AG10803 (cell line): ENCODE data around the gene NKTR.
A peak's percentile ranks its signal among the peaks of the same experiment; 100 is the strongest.

ENCODE experiments used
- DNase-seq: peaks from one replicate; pipeline ENCODE4 v3.0.0; 2010; ENCODE audit warnings: low read depth
- H3K4me3 ChIP-seq: 2 replicates; pipeline ENCODE4 v1.5.1; 2011; ENCODE audit warnings: mild to moderate bottlenecking, low read length, control low read depth
- TF ChIP-seq, protein P1 (sequence below): conservative IDR thresholded peaks from 2 replicates; pipeline ENCODE4 v1.5.1; 2011; ENCODE audit warnings: mild to moderate bottlenecking, low read length, control low read depth, inconsistent platforms

Gene NKTR

GRCh38 chr3:42673082-42673481 lies 72.6 kb downstream of the NKTR start:
- TF ChIP-seq, protein P1, sequence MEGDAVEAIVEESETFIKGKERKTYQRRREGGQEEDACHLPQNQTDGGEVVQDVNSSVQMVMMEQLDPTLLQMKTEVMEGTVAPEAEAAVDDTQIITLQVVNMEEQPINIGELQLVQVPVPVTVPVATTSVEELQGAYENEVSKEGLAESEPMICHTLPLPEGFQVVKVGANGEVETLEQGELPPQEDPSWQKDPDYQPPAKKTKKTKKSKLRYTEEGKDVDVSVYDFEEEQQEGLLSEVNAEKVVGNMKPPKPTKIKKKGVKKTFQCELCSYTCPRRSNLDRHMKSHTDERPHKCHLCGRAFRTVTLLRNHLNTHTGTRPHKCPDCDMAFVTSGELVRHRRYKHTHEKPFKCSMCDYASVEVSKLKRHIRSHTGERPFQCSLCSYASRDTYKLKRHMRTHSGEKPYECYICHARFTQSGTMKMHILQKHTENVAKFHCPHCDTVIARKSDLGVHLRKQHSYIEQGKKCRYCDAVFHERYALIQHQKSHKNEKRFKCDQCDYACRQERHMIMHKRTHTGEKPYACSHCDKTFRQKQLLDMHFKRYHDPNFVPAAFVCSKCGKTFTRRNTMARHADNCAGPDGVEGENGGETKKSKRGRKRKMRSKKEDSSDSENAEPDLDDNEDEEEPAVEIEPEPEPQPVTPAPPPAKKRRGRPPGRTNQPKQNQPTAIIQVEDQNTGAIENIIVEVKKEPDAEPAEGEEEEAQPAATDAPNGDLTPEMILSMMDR = no peak
- no peak overlapping the region for H3K4me3 ChIP-seq
- no peak for DNase-seq

DNA sequence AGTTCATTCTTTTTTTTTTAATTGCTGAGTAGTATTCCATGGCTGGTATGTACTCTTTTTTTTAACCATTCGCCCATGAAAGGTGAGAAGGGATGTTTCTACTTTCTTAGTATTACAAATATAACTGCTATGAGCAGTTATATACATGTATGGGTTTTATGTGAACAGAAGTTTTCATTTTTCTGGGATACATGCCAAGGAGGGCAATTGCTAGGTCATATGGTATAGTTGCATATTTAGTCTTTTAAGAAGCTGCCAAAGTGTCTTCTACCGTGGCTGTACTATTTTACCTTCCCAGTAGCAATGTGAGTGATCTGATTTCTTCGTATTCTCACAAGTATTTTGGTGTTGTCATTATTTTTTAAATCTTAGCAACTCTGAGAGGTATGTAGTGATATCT lies 73.7 kb downstream of the NKTR start:
- no peak overlapping the region for H3K4me3 ChIP-seq
- TF ChIP-seq, protein P1 = no peak
- DNase-seq = no peak

GRCh38 chr3:42675909-42676308 lies 75.4 kb downstream of the NKTR start:
- no peak for DNase-seq
- TF ChIP-seq, protein P1 = no peak
- no peak overlapping the region for H3K4me3 ChIP-seq

- TF ChIP-seq, protein P1 = no peak
- H3K4me3 ChIP-seq = no peak overlapping the region
- DNase-seq = no peak
These were observed 78.0 kb downstream of the NKTR start for GRCh38 chr3:42678447-42678846.

DNA sequence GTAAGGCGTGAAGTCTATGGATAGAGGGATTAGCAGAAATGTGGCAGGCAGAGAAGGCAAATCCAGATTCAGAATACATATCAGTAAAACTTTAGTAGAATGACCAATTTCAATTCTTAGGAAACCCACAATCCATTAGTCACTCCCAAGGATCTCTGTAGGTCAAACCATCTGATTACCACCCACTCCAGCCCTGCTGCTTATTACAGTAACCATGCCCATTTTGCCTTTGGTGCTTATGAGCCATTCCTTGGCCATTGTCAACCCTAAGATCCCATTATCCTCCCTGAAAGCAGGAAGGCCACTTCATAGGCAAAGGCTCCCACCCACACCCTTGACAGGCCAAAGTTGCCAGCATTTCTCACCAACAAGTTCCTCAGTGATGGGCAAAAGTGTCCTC lies 79.8 kb downstream of the NKTR start:
- DNase-seq = peak; percentile 27
- no peak overlapping the region for H3K4me3 ChIP-seq
- TF ChIP-seq, protein P1 = no peak

DNA sequence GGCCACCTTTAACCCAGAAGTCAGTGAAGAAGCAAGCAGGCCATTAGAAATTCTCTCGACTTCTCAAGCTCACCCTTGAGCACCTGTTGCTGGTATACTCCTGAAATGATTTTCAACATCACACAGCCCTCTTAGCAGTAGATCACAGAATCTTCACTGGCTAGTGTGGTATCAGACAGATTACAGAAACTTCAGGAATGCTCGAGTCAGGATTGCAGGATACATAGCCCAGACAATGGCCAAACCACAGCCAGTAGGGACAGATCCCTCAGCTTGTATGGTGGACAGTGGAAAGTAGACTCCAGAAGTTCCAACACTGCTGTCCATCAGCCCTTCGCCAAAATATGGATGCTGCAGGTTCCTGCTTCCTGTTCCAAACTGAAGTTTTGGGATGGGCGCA lies 80.3 kb downstream of the NKTR start:
- H3K4me3 ChIP-seq = no peak overlapping the region
- peak; percentile 43 for DNase-seq
- TF ChIP-seq, protein P1 = no peak

- H3K4me3 ChIP-seq = no peak overlapping the region
- no peak for DNase-seq
- TF ChIP-seq, protein P1 = no peak
These were observed 81.0 kb downstream of the NKTR start for GRCh38 chr3:42681361-42682038.
